ENCODE measurements around the gene NDUFA11.

GRCh38 chr19:5892772-5893275 is 10.8 kb downstream of the NDUFA11 start:
- no peak for TF ChIP-seq CTCF (IDR thresholded peaks at IDR 0.05)
- TF ChIP-seq POLR2A (IDR thresholded peaks at IDR 0.05) = no peak
- TF ChIP-seq EP300 (IDR thresholded peaks at IDR 0.05) = no peak
- no peak for TF ChIP-seq POLR2AphosphoS5 (IDR thresholded peaks at IDR 0.05)

Data from suprapubic skin (tissue), 4 donors.